GM18511 (cell line): ENCODE data around the gene CDK4.
"Not testable (repeated sequence)": the region's sequence is repeated elsewhere in the genome, so short reads cannot be mapped to it uniquely, and the experiment has no call there.

Experiments used
- ATAC-seq: cut with Tn5 transposase; IDR thresholded peaks from one replicate; pipeline ENCODE4 v1.9.1; 2021; ENCODE audit warnings: mild to moderate bottlenecking, moderate library complexity; ENCODE audit not compliant: unreplicated experiment

The CDK4 gene

GRCh38 chr12:57727758-57728395, 24.2 kb downstream of the CDK4 start:
- ATAC-seq: no peak

- no peak for ATAC-seq
Observed at GRCh38 chr12:57726884-57727757, 25.0 kb downstream of the CDK4 start.

- ATAC-seq: no peak
Observed at GRCh38 chr12:57726151-57726883, 25.8 kb downstream of the CDK4 start.

- no peak for ATAC-seq
Observed at GRCh38 chr12:57725851-57726150, 26.3 kb downstream of the CDK4 start.

GRCh38 chr12:57724936-57725740, 27.0 kb downstream of the CDK4 start:
- no peak for ATAC-seq

- ATAC-seq: no peak
Observed at GRCh38 chr12:57724003-57724935, 27.8 kb downstream of the CDK4 start.

- no peak for ATAC-seq
Observed at GRCh38 chr12:57723630-57723962, 28.5 kb downstream of the CDK4 start.

- no peak for ATAC-seq
Observed at GRCh38 chr12:57722716-57723629, 29.1 kb downstream of the CDK4 start.

- not testable (repeated sequence) for ATAC-seq
Observed at GRCh38 chr12:57721846-57722608, 30.1 kb downstream of the CDK4 start.

- ATAC-seq: no peak
Observed at GRCh38 chr12:57720606-57721595, 31.2 kb downstream of the CDK4 start.

- no peak for ATAC-seq
Observed at GRCh38 chr12:57719777-57720605, 32.1 kb downstream of the CDK4 start.

GRCh38 chr12:57718641-57719528, 33.2 kb downstream of the CDK4 start:
- no peak for ATAC-seq

GRCh38 chr12:57717846-57718640, 34.1 kb downstream of the CDK4 start:
- ATAC-seq: no peak

- ATAC-seq: no peak
Observed at GRCh38 chr12:57717131-57717530, 35.0 kb downstream of the CDK4 start.
